Inflammatory macrophage (primary cell): ENCODE measurements around the gene GPR143.

Source experiments
- DNase-seq, 2 donors: peaks; one replicate each; pipeline ENCODE4 v3.0.0-alpha.2; 2020 to 2022

Gene GPR143

GRCh38 chrX:9767375-9767774 is 1.7 kb upstream of the GPR143 start:
- DNase-seq: no peak

- no peak for DNase-seq
Observed at GRCh38 chrX:9765072-9765736, 443 bp downstream of the GPR143 start.

GRCh38 chrX:9759337-9759736 is 6.3 kb downstream of the GPR143 start:
- DNase-seq: no peak

- no peak for DNase-seq
Observed at GRCh38 chrX:9758021-9758638, 7.5 kb downstream of the GPR143 start.

GRCh38 chrX:9757366-9757765 is 8.3 kb downstream of the GPR143 start:
- no peak for DNase-seq

GRCh38 chrX:9749146-9749692 is 16.4 kb downstream of the GPR143 start:
- no peak for DNase-seq

- DNase-seq: no peak
Observed at GRCh38 chrX:9747644-9748043, 18.0 kb downstream of the GPR143 start.

GRCh38 chrX:9746148-9746888 is 19.3 kb downstream of the GPR143 start:
- no peak for DNase-seq

- DNase-seq: no peak
Observed at GRCh38 chrX:9745417-9746115, 20.1 kb downstream of the GPR143 start.

- no peak for DNase-seq
Observed at GRCh38 chrX:9739130-9739529, 26.5 kb downstream of the GPR143 start.

- no peak for DNase-seq
Observed at GRCh38 chrX:9738151-9738550, 27.5 kb downstream of the GPR143 start.

GRCh38 chrX:9737363-9737762 is 28.3 kb downstream of the GPR143 start:
- DNase-seq: no peak

GRCh38 chrX:9730752-9731151 is 34.9 kb downstream of the GPR143 start:
- DNase-seq: no peak

GRCh38 chrX:9730078-9730477 is 35.6 kb downstream of the GPR143 start:
- DNase-seq: no peak

- no peak for DNase-seq
Observed at GRCh38 chrX:9729171-9729885, 36.3 kb downstream of the GPR143 start.

GRCh38 chrX:9728261-9728660 is 37.4 kb downstream of the GPR143 start:
- peak; percentile 23 to 42 for DNase-seq

- DNase-seq: no peak
Observed at GRCh38 chrX:9724711-9725110, 40.9 kb downstream of the GPR143 start.

GRCh38 chrX:9717376-9717775 is 48.3 kb downstream of the GPR143 start:
- DNase-seq: no peak

GRCh38 chrX:9710332-9710731 is 55.3 kb downstream of the GPR143 start:
- no peak for DNase-seq

GRCh38 chrX:9708923-9709553 is 56.6 kb downstream of the GPR143 start:
- DNase-seq: peak; percentile 70

- no peak for DNase-seq
Observed at GRCh38 chrX:9708086-9708485, 57.6 kb downstream of the GPR143 start.
